ENCODE results near the gene CDH4. TPM values are rescaled to one million over a fixed set of nuclear protein-coding genes. Genes with fewer than 3 reads are reported as not detected.

CDH4 gene
- total and polyA plus RNA-seq, 2 of the 8 experiments (the other 6 are each of a cell fraction or from before 2014, with no cell fraction given), result 4.3 to 7.9 TPM

DNA sequence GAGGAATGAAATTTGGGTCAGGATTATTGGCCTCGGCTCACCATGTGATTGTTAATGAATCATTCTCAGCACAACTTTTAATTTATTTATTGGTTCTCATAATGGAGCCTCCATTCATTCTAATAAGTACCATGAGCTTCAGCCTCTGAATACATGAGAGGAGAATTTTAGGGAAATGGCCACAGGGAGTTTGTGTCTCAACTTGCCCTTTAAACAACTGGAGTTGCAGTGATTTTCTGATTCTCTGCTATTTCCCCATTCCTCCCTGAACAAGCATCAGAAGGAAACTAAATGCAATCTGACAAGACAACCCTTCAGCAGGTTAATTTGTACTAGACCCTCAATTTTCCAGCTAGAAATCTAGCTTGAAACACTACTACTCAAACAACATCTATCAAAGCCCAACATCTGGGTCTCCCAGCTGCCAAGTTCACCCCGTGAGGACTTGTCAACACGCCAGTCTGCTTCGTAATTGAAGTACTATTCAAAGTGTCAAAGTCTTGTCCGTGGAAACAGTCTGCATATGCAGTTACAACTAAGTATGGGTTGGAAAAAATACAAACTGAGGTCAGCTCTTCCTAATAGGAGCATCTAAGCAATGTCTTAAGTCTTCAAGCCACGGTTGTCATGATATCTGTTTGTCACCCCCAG lies 235.4 kb downstream of the CDH4 start (continued):
- TF ChIP-seq PHF8 (conservative IDR thresholded peaks at IDR 0.05; ENCODE audit: low read depth, low read length), result no peak
- TF ChIP-seq CEBPB (IDR thresholded peaks at IDR 0.05; ENCODE audit: low read depth, low read length), result no peak
- no peak for TF ChIP-seq FOSL1 (IDR thresholded peaks at IDR 0.05; ENCODE audit: insufficient read depth, low read depth, low read length)
- no peak for TF ChIP-seq JUND (IDR thresholded peaks at IDR 0.05; ENCODE audit: low read length)

All from H1 (cell line).